HepG2 (cell line): ENCODE data around the gene COPS7A. TPM values are rescaled to one million over a fixed set of nuclear protein-coding genes. Genes with fewer than 3 reads are reported as not detected.

Experiments used
- ATRX ChIP-seq: sonication (generic); formaldehyde crosslinking; IDR thresholded peaks from 2 replicates; pipeline ENCODE4 v1.4.0; 2020; ENCODE audit warnings: missing genetic modification reagents, borderline replicate concordance
- HNRNPLL ChIP-seq: fragments of 200-400 bp; formaldehyde crosslinking; IDR thresholded peaks from 2 replicates; pipeline ENCODE4 v1.6.1; 2017; ENCODE audit warnings: mild to moderate bottlenecking, low read depth, low read length; ENCODE audit not compliant: poor library complexity, severe bottlenecking
- HOXA5 ChIP-seq: sonication (generic); formaldehyde crosslinking; IDR thresholded peaks from 2 replicates; pipeline ENCODE4 v1.4.0; 2020; ENCODE audit warnings: missing genetic modification reagents
- KLF9 ChIP-seq: IDR thresholded peaks from 2 replicates; pipeline ENCODE4 v1.6.1; 2016; ENCODE audit warnings: low read depth
- PAWR ChIP-seq: sonication (generic); formaldehyde crosslinking; IDR thresholded peaks from 2 replicates; pipeline ENCODE4 v1.4.0; 2020; ENCODE audit warnings: missing genetic modification reagents, mild to moderate bottlenecking, borderline replicate concordance
- RARA ChIP-seq: IDR thresholded peaks from 2 replicates; pipeline ENCODE4 v1.6.1; 2016; ENCODE audit warnings: missing genetic modification reagents, missing compliant biosample characterization
- RBM22 ChIP-seq: fragments of 200-400 bp; formaldehyde crosslinking; optimal IDR thresholded peaks from 2 replicates; pipeline ENCODE3; 2017; ENCODE audit warnings: mild to moderate bottlenecking, low read length, moderate library complexity
- RXRA ChIP-seq: sonication (generic); formaldehyde crosslinking; IDR thresholded peaks from 2 replicates; pipeline ENCODE4 v1.5.1; 2020; ENCODE audit warnings: missing genetic modification reagents
- SALL1 ChIP-seq: sonication (generic); formaldehyde crosslinking; IDR thresholded peaks from 2 replicates; pipeline ENCODE4 v1.8.0; 2022; ENCODE audit warnings: mild to moderate bottlenecking, missing genetic modification reagents
- TEAD2 ChIP-seq: sonication (generic); formaldehyde crosslinking; IDR thresholded peaks from 2 replicates; pipeline ENCODE4 v1.9.0; 2021; ENCODE audit warnings: missing genetic modification reagents
- THAP11 ChIP-seq: IDR thresholded peaks from 2 replicates; pipeline ENCODE4 v1.6.1; 2016; ENCODE audit warnings: missing biosample characterization, missing genetic modification reagents
- XBP1 ChIP-seq: sonication (generic); formaldehyde crosslinking; IDR thresholded peaks from 2 replicates; pipeline ENCODE4 v1.5.0; 2020; ENCODE audit warnings: missing genetic modification reagents
- ZFAT ChIP-seq: sonication (generic); formaldehyde crosslinking; conservative IDR thresholded peaks from 2 replicates; pipeline ENCODE4 v1.8.1; 2023; ENCODE audit warnings: missing genetic modification reagents, inconsistent platforms
- ZIK1 ChIP-seq: sonication (generic); formaldehyde crosslinking; IDR thresholded peaks from 2 replicates; pipeline ENCODE4 v1.5.0; 2020; ENCODE audit warnings: mild to moderate bottlenecking, low read depth, missing genetic modification reagents, borderline replicate concordance
- ZNF282 ChIP-seq: fragments of 450-650 bp; IDR thresholded peaks from 2 replicates; pipeline ENCODE4 v1.6.1; 2018; ENCODE audit not compliant: partially characterized antibody
- ZNF564 ChIP-seq: sonication (generic); formaldehyde crosslinking; IDR thresholded peaks from 2 replicates; pipeline ENCODE4 v1.8.1; 2023; ENCODE audit warnings: mild to moderate bottlenecking, missing genetic modification reagents
- ZNF724P ChIP-seq: sonication (generic); formaldehyde crosslinking; IDR thresholded peaks from 2 replicates; pipeline ENCODE4 v1.8.0; 2022; ENCODE audit warnings: missing genetic modification reagents, borderline replicate concordance
- ZNF766 ChIP-seq: sonication (generic); formaldehyde crosslinking; IDR thresholded peaks from 2 replicates; pipeline ENCODE4 v1.5.0; 2020; ENCODE audit warnings: missing genetic modification reagents, borderline replicate concordance
- ZNF772 ChIP-seq: sonication (generic); formaldehyde crosslinking; IDR thresholded peaks from 2 replicates; pipeline ENCODE4 v1.5.0; 2020; ENCODE audit warnings: mild to moderate bottlenecking, missing genetic modification reagents
- polyA plus RNA-seq, 8 experiments: library from polyadenylated mRNA; depleted of rRNA in 3 of 8; stranded (reverse) in 7 of 8; unstranded in 1 of 8; fragments of >200 nt; fragmentation: Illumina TruSeq in 4 of 8; extraction: Trizol in 4 of 8; gene quantifications; 2 replicates each; pipeline versions ENCODE4 v1.2.1 to v1.2.3, GENCODE V29; 2011 to 2016; ENCODE audit warnings: low read depth in 4 of 8, missing spikeins in 1 of 8, mixed read lengths in 1 of 8; ENCODE audit not compliant: insufficient read depth in 1 of 8
- total RNA-seq, 5 experiments: library from RNA; depleted of rRNA; stranded (reverse); fragments of >200 nt; fragmentation: Illumina TruSeq; extraction: Trizol; gene quantifications; 2 replicates each; pipeline ENCODE4 v1.2.3, GENCODE V29; 2016; ENCODE audit warnings: low read depth in 1 of 5
- TF ChIP-seq, protein P1 (sequence below), 2 experiments: sonication (generic) in 1 of 2; formaldehyde crosslinking in 1 of 2; IDR thresholded peaks; 2 replicates each; pipeline versions ENCODE4 v1.5.1 to v1.6.1; 2011 to 2020; ENCODE audit warnings: borderline replicate concordance in 1 of 2, low read depth in 1 of 2, low read length in 1 of 2, mild to moderate bottlenecking in 1 of 2, missing genetic modification reagents in 1 of 2, moderate library complexity in 1 of 2
- TF ChIP-seq, protein P2 (sequence below): sonication (generic); formaldehyde crosslinking; IDR thresholded peaks from 2 replicates; pipeline ENCODE4 v1.8.1; 2023; ENCODE audit warnings: mild to moderate bottlenecking, missing genetic modification reagents
- TF ChIP-seq, protein P3 (sequence below): IDR thresholded peaks from 2 replicates; pipeline ENCODE4 v1.6.1; 2016; ENCODE audit warnings: low read depth, control low read depth
- TF ChIP-seq, protein P4 (sequence below): IDR thresholded peaks from 2 replicates; pipeline ENCODE4 v1.6.1; 2018; ENCODE audit warnings: missing genetic modification reagents, mild to moderate bottlenecking, missing compliant biosample characterization

The COPS7A gene
- total and polyA plus RNA-seq, 2 of the 13 experiments (the other 11 are each of a cell fraction or from before 2014, with no cell fraction given), result 40.0 to 73.6 TPM

DNA sequence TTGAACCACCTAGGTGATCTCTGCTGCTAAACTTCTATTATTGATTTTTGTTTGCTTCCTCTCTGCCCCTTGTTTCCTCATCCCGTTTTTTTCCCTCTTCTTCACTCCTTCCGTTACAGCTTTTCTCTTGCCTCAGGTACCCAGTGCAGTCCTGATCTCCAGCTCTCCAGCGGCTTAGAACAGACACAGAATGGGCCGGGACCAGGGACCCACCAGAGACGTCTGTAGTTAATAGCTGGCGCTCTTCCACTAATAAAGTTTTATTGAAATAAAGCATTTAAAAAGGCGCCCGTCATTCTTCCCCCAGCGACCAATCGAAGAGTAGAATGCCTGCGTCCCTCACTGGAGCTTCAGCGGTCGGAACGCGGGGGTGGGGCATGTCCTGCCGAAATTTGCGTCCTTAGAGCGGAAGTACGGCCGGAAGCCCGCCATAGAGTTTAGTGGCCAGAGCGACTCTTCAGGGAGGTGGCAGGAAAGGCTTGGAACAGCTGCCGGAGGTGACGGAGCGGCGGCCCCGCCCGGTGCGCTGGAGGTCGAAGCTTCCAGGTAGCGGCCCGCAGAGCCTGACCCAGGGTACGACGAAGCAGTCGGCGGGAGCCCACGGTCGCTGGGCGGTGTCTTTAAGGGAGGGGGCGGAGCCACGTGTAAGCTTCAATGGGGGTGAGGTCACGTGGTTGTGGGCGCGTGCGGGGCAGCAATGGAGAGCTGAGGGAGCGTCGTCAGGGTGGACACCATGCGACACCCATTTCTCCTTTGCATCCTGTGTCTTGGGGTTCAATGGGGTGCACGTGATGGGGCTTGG, at the start of gene COPS7A (continued):
- TF ChIP-seq, protein P1, sequence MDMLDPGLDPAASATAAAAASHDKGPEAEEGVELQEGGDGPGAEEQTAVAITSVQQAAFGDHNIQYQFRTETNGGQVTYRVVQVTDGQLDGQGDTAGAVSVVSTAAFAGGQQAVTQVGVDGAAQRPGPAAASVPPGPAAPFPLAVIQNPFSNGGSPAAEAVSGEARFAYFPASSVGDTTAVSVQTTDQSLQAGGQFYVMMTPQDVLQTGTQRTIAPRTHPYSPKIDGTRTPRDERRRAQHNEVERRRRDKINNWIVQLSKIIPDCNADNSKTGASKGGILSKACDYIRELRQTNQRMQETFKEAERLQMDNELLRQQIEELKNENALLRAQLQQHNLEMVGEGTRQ (IDR thresholded peaks at IDR 0.05; ENCODE audit: low read depth, low read length), result peak; percentile 95
- TF ChIP-seq, protein P1 (CRISPR knock-in tag; IDR thresholded peaks at IDR 0.05; ENCODE audit: borderline replicate concordance), result peak; percentile 89
- peak; percentile 96 for TF ChIP-seq THAP11 (CRISPR knock-in tag)
- peak; percentile 95 for TF ChIP-seq HNRNPLL
- TF ChIP-seq ZNF772 (CRISPR knock-in tag), result peak; percentile 87; the same call in 1 of the 2 replicates
- TF ChIP-seq ZNF724P (CRISPR knock-in tag), result peak; percentile 98
- TF ChIP-seq RARA (CRISPR knock-in tag), result peak; percentile 25; the same call in 1 of the 2 replicates
- TF ChIP-seq TEAD2 (CRISPR knock-in tag), result peak; percentile 86; the same call in 1 of the 2 replicates
- TF ChIP-seq HOXA5 (CRISPR knock-in tag), result peak; percentile 88; the same call in 1 of the 2 replicates
- TF ChIP-seq, protein P2, sequence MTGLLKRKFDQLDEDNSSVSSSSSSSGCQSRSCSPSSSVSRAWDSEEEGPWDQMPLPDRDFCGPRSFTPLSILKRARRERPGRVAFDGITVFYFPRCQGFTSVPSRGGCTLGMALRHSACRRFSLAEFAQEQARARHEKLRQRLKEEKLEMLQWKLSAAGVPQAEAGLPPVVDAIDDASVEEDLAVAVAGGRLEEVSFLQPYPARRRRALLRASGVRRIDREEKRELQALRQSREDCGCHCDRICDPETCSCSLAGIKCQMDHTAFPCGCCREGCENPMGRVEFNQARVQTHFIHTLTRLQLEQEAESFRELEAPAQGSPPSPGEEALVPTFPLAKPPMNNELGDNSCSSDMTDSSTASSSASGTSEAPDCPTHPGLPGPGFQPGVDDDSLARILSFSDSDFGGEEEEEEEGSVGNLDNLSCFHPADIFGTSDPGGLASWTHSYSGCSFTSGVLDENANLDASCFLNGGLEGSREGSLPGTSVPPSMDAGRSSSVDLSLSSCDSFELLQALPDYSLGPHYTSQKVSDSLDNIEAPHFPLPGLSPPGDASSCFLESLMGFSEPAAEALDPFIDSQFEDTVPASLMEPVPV (CRISPR knock-in tag), result peak; percentile 96
- TF ChIP-seq SALL1 (CRISPR knock-in tag), result peak; percentile 92
- TF ChIP-seq ZNF766 (CRISPR knock-in tag), result peak; percentile 88; the same call in 1 of the 2 replicates
- TF ChIP-seq PAWR (CRISPR knock-in tag), result no peak
- TF ChIP-seq ATRX (CRISPR knock-in tag), result no peak
- peak; percentile 85 for TF ChIP-seq ZNF564
- no peak for TF ChIP-seq ZFAT (CRISPR knock-in tag)
- TF ChIP-seq KLF9, result no peak
- peak; percentile 71; the same call in 1 of the 2 replicates for TF ChIP-seq ZIK1 (CRISPR knock-in tag)
- peak; percentile 47; the same call in 1 of the 2 replicates for TF ChIP-seq RXRA (CRISPR knock-in tag)
- TF ChIP-seq RBM22, result no peak
- TF ChIP-seq, protein P3, sequence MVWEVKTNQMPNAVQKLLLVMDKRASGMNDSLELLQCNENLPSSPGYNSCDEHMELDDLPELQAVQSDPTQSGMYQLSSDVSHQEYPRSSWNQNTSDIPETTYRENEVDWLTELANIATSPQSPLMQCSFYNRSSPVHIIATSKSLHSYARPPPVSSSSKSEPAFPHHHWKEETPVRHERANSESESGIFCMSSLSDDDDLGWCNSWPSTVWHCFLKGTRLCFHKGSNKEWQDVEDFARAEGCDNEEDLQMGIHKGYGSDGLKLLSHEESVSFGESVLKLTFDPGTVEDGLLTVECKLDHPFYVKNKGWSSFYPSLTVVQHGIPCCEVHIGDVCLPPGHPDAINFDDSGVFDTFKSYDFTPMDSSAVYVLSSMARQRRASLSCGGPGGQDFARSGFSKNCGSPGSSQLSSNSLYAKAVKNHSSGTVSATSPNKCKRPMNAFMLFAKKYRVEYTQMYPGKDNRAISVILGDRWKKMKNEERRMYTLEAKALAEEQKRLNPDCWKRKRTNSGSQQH (CRISPR knock-in tag), result peak; percentile 70; the same call in 1 of the 2 replicates
- TF ChIP-seq ZNF282, result no peak
- no peak for TF ChIP-seq XBP1 (CRISPR knock-in tag)
- TF ChIP-seq, protein P4, sequence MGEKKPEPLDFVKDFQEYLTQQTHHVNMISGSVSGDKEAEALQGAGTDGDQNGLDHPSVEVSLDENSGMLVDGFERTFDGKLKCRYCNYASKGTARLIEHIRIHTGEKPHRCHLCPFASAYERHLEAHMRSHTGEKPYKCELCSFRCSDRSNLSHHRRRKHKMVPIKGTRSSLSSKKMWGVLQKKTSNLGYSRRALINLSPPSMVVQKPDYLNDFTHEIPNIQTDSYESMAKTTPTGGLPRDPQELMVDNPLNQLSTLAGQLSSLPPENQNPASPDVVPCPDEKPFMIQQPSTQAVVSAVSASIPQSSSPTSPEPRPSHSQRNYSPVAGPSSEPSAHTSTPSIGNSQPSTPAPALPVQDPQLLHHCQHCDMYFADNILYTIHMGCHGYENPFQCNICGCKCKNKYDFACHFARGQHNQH (CRISPR knock-in tag), result peak; percentile 78
